ENCODE measurements around the gene SYTL3.
"Not testable (repeated sequence)": the region's sequence is repeated elsewhere in the genome, so short reads cannot be mapped to it uniquely, and the experiment has no call there.

SYTL3 gene

DNA sequence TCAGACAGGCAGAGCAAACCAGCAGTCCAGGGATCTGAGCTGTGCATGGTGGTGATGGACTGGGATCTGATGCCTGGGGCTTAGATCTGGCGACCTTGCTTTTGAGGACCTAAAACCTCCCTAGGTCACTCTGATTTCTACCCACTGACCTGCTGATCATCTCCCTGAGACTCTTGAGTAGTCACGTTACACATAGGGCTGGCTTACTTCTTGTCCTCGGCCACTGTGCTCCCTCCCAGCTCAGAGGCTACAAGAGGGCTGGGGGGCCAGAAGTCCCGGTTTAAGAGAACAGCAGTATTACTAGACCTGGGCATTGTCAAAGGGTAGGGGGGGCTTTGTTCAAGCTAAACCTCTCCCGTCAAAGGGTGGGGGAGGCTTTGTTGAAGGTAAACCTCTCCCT, 10.8 kb upstream of the SYTL3 start:
- DNase-seq (ENCODE audit: low read depth) = no peak

DNA sequence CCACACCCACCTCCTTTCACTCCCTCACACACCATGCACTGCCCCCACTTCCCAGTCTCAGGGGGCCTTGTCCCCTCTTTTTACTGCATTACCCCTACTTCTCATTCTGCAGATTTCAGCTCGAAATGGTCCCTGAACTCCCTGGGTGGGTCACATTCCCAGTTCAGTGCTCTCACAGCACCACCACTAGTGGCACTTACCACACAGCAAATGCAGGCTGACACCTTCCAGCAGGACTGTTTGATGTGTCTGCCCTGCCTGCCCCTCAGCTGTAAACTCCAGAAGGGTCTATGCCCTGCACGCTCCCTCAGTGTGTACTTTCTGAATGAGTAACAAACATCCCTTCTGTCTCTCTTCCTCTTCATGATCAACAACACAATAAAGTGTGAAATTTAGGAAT, 9.3 kb upstream of the SYTL3 start:
- DNase-seq (ENCODE audit: low read depth) = no peak

DNA sequence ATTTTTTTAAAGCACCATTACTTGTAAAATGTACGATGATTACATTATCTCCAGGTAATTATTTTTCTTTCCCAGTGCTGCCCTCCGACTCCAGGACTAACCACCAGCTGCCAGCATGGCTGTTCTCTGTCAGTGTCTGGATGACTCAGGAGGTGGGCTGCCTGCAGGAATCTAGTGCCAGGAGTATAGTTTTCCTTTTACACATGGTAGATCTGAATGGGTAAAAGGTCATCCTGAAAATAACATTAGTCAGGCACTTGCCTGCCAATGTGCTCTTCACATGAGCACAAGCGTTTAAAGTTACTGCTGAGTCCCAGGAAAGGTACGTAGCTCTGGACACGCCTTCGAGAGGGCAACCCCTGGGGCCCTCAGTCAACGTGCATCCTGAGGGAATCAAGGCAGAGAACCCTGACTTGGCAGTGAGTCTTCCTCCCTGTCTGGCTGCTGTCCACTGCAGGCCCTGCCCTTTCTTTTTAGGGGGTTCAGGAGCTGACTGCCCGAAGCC, 7.7 kb upstream of the SYTL3 start:
- no peak for DNase-seq (ENCODE audit: low read depth)

DNA sequence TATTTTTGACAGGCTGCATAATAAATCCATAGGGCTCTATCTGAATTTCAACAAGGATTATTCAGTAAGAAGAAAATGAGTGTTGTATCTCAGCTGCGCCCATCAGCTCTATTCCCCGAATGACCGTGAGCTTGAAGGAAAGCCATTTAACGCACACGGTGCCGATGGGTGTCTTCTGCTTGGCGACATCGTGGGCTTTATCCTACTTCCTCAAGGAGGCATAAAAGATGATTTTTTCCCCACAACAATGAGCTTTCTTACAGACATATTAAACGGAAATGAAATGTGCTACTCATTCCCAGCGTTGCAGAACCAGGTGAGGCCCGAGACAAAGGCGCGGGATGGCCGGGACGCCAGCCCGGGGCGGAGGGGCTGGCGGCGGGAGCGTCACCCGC, 6.0 kb upstream of the SYTL3 start:
- no peak for DNase-seq (ENCODE audit: low read depth)

DNA sequence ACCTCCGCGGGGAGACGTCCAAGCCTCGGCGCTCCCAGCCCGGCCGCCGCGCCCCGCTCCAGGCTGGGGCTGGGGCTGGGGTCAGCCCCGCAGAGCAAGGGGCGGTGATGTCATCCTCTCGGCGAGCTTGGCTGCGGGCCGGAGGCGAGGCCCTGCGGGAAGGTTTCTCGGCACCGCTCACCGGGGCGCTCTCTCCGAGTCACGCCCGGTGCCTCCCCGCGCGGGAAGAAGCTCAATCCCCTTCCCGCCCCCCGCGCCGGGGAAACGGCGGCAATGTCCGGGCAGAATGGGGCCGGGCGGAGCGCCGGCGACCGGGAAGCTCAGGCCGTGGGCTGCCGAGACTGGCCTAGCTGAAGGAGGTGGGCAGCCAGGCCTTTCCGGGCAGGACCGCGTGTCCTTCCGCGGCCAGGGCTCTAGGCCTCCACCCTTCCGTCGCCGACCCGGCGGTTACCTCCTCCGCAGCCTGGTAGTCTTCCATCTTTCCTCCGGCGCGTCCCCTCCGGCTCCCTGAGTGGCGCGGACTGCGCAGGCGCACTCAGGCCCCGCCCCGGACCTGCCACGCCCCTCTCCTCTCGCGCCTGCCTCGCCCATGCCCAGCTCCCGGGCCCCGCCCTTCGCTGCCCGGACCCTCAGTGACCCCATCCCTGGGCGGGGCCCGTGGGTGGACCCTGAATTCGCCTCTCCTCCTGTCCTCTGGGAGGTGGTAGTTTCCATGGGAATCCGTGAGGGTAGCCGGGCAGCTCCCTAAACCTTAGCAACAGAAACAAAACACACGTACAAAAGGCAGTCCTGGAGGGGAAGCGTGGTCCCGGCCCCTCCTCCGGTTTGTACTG, 5.4 kb upstream of the SYTL3 start, which contains the start of gene DYNLT1:
DYNLT1 (minus strand) TSS at position 513 of the 833 bp plus-strand sequence; CDS start at position 478, 35 bp downstream.
- peak; percentile 83 for DNase-seq (ENCODE audit: low read depth)

DNA sequence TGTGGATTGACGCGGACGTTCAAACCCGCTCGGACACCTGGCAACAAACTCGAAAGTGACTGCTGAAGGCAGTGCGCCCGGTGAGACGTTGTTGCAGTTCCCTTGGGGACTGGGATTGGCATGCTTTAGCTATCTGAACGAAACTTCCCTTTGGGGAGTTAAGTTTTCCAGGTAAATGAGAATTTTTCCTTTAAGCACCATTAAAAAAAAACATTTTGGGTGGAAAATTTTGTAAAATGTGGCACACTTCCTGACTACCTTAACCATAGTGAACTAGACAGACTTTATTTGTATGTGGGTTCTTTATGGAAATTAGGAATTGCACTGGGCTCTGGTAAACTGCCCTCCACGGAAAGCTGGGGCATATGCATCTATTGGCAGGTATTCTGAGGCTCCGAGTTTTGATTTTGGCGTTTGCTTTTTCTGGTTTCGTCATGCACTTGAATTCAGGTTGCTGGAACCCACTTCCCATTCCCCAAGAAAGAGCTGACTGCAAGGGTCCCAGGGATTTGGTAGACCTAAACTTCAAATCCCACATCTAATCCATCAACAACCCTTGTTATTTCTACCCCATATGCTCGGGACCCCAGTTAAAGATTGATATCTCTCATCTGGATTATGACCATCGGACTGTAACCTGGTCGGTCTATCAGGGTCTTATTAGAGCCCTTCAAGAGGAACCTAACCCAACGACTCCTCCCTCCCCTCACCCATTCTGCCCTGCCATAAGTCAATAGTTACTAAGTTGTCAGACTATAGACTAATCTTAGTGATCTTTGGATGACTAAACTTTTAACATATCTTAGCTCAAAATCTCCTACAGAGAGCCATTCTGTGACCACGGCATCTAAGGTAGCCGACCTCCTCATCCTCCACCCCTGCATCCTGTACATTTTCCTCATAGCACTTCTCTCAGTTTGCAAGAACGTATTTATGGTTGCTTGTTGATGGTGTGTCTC, 4.5 kb upstream of the SYTL3 start:
- no peak for DNase-seq (ENCODE audit: low read depth)

DNA sequence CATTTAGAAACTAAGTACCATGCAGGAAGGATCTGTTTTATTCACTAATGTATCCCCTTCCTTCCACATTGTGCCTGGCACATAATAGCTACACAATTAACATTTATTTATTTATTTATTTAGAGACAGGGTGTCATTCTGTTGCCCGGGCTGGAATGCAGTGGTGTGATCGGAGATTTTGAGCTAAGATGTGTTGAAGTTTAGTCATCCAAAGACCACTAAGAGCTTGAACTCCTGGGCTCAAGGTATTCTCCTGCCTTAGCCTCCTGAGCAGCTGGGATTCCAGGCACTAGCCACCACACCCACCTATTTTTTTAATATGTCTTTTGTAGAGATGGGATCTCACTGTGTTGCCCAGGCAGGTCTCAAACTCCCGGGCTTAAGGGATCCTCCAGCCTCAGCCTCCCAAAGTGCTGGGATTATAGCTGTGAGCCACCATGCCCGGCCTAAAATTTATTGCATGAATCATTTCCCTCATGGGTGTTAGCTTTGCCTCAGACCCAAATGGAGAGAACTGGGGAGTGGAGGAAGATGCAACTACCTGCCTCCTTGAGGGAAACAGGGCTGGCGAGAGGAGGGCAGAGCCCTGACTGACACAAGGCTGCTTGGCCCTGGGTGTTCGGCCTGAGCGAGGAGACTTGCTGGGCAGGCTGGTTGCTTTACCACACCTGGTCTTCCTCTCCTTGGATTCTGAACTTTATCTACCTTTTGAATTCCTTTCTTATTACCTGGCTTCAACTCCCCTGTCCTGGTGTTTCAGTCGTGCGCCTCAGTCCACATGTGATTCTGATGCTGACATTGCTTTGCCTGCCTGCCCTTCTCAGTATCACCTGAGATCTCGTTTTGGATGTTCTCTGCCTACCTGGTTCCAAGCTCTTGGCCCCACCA, 3.6 kb upstream of the SYTL3 start:
- DNase-seq (ENCODE audit: low read depth) = no peak

DNA sequence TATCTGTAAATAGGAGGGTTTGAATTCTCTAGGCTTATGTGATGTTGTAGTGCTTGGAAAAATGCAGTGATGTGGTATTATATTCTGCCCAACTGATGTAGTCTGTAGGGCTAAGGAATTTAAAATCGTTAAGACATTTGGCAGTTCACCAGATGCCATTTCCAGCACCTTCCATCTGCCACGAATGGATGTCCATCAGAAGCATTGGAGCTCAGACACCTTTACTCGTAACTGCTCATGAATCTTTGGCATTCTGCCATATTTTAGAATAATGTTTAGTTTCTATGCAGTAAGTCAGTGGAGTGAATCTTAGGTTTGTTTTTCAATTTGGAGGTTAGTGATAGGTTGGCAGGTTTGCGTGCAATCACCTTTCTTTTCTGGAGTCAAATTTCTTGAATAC, 2.4 kb upstream of the SYTL3 start:
- DNase-seq (ENCODE audit: low read depth) = no peak

DNA sequence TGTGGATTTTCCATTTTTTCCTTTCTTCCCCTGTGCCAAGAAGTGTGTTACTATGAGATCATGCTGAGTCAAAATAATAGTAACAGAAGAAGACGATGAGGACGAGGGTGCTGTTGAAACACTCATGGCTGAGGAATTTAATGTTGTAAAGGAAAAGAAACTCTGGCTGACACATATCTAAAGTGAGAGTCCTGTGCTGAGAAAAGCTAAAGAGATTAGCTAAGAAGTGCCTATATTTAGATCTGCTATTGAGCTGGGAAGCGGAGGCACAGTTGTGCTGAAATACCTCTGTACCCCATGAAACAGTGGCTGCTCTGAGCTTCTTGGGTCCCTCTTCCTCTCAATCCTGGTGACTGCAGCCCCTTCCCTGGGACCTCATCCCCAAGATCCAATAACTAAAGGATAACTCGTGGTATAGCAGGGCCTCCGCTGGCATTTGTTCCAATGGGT, 1.1 kb upstream of the SYTL3 start:
- no peak for DNase-seq (ENCODE audit: low read depth)

DNA sequence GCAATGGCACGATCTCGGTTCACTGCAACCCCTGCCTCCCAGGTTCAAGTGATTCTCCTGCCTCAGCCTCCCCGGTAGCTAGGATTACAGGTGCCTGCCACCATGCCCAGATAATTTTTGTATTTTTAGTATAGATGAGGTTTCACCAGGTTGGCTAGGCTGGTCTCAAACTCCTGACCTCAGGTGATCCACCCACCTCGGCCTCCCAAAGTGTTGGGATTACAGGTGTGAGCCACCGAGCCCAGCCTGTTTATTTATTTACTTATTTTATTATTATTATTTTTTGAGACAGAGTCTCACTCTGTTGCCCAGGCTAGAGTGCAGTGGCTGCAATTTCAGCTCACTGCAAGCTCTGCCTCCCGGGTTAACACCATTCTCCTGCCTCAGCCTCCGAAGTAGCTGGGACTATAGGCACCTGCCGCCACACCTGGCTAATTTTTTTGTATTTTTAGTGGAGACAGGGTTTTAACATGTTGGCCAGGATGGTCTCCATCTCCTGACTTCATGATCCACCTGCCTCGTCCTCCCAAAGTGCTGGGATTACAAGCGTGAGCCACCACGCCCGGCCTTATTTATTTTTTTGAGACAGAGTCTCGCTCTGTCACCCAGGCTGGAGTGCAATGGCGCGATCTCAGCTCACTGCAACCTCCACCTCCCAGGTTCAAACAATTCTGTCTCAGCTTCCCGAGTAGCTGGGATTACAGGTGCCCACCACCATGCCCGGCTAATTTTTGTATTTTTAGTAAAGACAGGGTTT, 2.3 kb downstream of the SYTL3 start:
- not testable (repeated sequence) for DNase-seq (ENCODE audit: low read depth)

DNA sequence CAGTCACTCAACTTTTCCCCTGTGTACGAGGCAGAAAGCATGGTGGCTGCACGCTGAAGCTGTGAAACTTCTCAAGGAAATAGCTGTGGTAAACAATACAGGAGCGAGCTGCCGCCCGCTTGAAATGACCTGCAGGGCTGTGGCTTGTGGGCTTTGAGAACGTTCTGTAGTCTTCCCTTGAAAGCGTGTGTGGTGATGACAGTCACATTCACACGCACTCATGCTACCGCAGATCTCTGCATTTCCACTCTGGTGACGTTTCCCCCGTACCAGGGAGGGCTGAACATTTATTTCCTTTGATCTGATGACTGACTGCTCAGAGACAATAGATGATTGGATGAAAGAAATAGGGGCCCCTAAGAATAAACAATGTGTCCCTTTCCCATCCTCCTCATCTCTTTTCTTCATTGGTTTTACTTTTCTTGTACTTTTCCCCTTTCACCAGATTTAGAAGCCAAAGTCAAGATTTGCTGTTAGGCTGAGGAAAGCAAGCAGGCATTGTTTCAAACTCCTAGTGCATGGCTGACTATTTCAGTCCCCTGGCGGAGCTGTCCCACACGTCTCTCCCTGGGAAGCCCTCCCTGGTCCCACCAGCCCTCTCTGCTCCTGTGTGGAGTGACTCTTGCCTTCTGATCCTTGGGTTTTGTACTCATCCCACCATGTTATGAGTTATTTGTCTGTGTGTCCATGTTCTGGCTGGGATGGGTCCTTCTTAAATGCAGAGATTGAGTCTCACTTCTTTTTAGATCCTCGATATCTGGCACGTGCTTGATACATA, 3.9 kb downstream of the SYTL3 start:
- DNase-seq (ENCODE audit: low read depth) = peak; percentile 78

DNA sequence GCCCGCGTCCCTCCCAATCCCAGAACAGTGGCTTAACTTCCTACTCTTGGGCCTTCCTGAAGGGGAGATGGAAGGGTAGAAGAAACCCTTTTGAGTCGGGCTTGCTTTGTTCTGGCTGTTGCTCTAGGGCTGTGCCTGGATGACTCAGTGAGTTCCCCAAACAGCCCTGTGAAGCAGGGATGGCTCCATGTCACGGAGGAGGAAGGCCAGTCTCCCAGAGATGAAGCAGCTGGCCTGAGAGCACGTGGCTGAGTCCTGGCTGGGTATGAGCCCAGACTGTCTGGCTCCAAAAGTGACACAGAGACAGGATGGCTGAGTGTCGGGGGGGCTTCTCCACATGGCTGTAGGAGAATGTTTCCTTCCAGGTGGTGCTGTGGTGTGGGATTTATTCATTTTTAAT, 4.6 kb downstream of the SYTL3 start:
- DNase-seq (ENCODE audit: low read depth) = no peak

DNA sequence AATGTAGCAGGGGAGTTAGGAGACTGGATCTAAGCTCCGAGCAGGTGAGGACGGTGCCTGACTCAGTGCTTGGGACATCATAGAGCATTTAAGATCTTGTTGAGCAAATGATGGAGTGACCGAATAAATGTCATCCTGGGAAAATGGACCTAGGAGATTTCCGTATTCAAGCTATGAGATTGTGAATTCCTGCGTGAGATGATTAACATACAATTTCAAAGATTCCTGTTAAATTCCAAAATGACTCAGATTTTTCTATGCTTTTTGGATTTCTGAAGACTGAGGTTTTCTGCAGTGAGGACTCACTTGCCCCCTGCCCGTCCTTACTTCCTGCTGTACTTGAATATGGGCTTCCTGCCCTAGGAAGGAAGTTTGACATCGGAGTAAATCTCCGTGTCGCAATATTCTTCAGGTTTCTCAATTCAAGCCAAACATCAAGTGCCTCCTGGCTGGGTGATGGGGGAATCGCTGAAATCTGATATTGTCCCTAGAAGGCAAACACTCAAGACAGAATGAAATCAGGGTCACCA, 5.2 kb downstream of the SYTL3 start:
- no peak for DNase-seq (ENCODE audit: low read depth)

DNA sequence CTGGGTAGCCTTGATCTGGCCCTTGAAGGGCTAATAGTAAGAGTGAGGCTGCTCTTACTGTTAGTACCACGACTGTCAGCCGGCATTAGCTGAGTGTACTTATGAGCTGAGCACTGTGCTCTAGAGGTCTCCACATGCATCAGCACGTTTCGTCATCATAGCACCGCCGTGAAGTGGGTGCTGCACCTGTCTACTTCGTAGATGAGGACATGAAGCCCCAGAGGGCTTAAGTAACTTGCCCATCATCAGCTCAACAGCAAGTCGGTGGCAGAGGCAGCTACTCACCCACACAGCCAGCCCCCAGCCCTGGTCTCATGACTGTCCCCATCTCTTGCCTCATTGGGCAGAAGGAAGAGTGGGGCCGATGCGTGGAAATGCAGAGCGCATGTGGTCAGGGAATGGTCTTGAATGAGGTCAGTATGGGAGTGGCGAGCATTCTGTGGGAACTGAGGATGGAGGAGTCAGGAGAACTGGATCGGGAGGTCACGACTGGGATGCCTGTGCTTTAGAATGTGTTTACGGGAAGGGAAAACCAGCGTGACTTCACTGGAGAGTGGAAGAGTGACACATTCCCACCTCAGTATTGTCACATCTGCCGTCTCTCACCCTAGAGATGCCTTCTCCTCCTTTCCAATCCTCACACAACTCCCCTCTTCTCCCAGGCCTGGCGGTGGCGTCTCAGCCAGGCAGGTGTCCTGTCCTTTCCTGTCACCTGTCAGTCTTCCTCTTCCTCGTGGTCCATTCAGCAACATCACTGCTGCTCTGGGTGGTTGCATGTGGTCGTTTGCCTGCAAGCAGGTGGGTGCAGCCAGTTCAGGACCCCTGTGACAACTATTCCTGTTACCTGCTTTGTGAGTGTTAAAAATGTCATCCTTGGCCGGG, 6.0 kb downstream of the SYTL3 start:
- no peak for DNase-seq (ENCODE audit: low read depth)

DNA sequence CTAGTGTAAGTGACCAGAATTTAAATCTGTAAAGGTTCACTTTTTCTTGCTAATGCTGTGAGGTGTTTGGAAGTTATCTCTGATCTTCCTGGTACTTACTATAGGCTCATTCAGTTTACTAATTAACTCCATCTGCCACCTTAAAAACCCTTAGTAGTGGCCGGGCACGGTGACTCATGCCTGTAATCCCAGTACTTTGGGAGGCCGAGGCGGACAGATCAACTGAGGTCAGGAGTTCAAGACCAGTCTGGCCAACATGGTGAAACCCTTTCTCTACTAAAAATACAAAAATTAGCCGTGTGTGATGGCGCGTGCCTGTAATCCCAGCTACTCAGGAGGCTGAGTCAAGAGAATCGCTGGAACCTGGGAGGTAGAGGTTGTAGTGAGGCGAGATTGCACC, 7.1 kb downstream of the SYTL3 start:
- DNase-seq (ENCODE audit: low read depth) = not testable (repeated sequence)

DNA sequence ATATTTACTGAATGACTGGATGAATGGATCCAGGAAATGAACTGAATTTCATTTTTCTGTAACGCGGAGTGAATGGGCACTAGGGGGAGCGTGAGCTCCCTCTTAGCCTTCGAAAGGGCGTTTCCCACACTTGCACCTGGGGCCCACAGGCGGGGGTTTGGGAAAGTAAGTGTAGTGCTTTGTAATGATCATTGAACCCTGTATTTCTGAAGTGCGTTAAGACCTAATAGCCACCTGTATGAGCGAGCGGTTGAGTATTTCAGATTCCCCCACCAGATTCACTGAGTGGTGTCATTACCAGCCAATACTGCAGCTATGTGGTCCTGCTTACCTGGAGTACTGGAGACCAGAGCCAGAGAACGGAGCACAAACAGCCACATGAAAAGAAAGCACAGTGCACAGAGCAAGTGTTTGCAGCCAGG, 10.5 kb downstream of the SYTL3 start:
- DNase-seq (ENCODE audit: low read depth) = peak; percentile 31

DNA sequence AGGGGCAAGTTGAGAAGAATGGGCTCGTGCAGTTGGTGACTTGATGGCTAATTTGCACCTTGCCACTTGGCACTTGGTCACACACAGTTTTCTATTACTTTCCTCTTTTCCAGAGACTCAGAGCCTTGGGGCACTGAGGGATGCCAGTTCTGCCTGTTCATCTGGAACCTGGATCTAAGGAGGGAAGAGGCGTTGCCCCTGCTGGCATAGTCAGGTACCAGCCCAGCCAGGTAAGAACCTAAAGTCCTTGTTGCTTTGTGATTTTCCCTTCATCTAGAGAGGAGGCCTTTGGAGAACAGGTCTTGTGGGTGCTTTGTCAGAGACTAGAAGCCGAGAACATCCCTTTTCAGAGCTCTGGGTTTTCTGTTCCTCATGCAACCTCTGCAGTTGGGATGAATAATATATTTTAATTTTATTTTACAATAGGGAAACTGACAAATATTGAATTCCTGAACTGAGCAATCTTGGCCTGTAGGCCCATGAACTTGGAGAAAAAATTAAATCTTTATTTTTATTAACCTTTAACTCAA, 11.4 kb downstream of the SYTL3 start:
- DNase-seq (ENCODE audit: low read depth) = no peak

DNA sequence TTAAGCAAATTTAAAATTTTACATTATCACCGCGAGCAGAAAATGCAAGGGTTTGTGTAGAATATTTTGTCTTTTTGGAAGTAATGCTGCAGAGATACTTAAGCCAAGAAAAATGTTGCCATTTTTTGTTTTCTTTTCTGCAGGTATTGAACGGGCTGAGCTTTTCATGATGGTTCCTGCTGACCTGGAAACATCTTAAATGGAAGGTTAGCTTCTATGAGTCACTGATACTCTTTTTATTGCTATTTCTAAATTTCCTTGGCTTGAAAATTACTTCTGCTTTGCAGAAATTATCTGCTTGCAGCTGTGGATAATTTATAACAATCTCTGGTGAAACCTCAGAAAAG, 12.7 kb downstream of the SYTL3 start:
- DNase-seq (ENCODE audit: low read depth) = no peak
